ENCODE measurements around the gene JAKMIP3.

The JAKMIP3 gene

GRCh38 chr10:132100091-132100481 lies 34.3 kb downstream of the JAKMIP3 start:
- no peak for DNase-seq

DNA sequence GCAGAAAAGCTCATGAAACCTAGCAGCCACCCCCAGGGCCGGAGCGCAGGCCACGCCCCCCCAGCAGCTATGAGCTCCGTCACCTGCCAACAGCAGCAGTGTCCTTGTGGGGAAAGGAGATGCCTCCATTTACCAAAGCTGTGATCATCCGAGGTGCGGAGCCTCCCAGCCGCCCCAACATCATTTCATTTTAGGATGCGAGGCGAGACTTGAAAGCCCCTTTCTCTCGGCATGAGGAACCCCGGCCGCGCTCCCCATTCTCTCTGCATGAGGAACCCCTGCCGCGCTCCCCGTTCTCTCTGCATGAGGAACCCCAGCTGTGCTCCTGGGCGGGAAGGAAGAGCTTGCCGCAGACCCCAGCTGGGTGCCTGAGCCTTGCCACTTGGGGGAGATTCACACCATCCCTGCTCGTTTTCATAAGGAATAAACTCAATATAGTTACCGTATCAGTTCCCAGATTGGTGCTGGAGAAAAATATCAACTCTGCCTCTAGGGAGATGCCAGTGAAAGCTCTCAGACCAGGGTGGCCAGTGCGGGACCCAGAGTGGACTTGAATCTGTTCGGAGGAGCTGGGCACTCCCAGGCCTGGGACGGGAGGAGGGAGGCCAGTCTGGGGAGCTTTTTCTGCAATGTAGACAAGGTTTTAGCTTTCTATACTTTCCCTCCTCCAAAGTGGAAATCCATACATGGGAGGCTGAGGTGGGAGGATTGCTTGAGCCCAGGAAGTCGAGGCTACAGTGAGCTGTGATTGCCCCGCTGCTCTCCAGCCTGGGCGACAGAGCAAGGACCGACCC lies 35.0 kb downstream of the JAKMIP3 start:
- no peak for DNase-seq

DNA sequence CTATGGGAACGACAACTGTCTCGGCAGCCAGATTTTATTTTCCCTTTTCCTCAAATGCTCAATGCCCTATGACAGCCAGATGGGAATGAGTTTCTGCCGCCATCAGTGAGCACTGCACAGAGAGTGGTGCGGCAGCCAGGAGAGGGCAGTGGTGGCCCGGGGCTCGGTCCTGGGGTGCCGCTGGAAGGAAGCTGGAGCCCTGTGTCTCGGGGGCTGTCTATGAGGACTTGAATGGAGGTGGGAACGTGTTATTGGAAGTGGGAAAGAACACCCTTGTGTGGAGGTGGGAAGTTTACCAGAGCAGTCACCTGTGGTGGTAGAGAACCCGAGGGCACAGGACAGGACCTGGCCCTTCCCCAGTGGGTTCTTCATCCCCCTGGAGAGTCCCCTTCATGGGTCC lies 35.8 kb downstream of the JAKMIP3 start:
- no peak for DNase-seq

- DNase-seq = no peak
Measured at GRCh38 chr10:132102071-132102716, 36.4 kb downstream of the JAKMIP3 start.

DNA sequence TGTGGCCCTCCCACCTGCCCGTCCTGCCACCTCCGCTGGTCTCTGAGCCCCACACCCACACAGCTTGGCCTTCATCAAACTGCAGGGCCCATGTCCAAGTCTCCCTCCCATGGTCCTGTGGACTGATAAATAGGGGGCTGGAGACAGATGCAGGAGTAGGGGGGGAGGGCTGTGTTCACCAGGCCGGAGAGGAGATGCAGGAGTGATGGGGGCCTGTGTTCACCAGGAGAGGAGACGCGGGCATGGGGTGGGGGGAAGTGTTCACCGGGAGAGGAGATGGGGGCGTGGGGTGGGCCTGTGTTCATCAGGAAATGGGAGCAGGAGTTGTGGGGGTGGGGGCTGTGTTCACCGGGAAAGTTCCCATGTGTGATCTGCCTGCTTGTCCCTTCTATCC lies 37.0 kb downstream of the JAKMIP3 start:
- no peak for DNase-seq

DNA sequence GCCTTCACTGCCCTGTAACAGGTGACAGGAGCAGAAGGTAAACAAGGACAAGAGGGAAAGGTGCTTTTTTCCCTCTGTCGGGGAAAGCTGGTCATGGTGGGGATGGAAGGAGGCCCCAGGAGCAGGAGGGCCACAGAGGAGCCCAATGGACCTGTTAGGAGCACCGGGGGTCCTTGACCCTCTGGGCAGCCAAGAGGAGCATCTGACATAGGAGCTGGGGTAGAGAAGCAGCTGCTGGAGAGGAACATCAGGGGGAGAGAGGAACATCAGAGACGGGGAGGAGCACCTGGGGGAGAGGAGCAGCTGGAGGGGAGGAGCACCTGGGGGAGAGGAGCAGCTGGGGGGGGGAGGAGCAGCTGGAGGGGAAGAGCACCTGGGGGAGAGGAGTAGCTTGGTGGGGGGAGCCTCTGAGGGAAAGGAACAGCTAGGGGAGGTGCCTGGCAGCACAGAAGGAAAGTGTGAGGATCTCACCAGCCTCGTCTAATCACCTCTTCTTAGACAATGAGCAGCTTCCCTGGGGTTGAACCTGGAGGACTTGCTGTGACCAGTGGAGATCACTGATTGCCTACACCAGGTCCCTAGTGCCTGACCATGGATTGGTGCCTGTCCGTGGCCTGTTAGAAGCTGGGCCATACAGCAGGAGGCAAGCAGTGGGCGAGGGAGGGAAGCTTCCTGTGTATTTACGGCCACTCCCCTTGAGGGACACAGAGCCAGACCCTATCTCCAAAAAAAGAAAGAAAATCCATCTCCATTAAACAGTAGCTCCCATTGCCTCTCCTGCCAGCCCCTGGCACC lies 37.6 kb downstream of the JAKMIP3 start:
- DNase-seq = no peak

- no peak for DNase-seq
Measured at GRCh38 chr10:132104062-132104461, 38.3 kb downstream of the JAKMIP3 start.

- no peak for DNase-seq
Measured at GRCh38 chr10:132104471-132105301, 38.9 kb downstream of the JAKMIP3 start.

- DNase-seq = no peak
Measured at GRCh38 chr10:132105302-132105995, 39.7 kb downstream of the JAKMIP3 start.

- DNase-seq = no peak
Measured at GRCh38 chr10:132106431-132106830, 40.7 kb downstream of the JAKMIP3 start.

DNA sequence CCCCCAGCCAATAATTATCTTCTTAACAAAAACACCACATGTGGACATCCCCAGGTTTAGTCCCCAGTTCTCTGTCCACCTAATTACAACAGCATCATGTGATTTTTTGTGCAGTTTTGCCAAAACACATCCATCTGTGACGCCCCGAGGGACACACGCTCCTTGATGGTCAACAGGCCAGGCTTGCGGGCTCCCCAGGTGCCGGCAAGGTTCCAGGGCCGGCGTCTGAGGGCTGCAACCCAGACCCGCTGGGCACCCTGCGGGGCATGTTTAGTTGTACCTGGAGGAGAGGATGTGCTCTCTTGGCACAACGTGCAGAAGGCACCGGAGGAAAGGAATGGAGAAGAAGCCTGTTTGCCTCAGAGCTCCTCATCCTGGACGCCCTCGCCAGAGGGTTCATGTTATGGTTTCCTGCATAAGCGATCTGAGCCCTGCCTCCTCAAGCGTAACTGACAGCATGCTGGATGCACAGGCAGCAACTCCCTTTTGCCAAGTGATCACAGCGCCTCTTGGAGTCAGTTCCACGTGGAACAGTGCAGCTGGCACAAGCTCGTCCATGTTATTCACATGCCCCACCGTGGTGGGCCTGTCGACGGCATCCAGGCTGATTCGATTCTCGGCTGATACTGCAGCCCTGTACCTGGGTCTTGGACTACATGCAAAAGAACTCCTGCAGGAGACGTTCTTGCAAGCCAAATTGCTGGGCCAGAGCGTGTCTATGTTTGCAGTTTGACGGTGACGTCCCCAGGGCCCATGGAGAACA lies 41.6 kb downstream of the JAKMIP3 start:
- no peak for DNase-seq

GRCh38 chr10:132107949-132108877 lies 42.5 kb downstream of the JAKMIP3 start:
- no peak for DNase-seq

GRCh38 chr10:132109341-132110110 lies 43.8 kb downstream of the JAKMIP3 start:
- no peak for DNase-seq

GRCh38 chr10:132110111-132110521 lies 44.4 kb downstream of the JAKMIP3 start:
- DNase-seq = no peak

DNA sequence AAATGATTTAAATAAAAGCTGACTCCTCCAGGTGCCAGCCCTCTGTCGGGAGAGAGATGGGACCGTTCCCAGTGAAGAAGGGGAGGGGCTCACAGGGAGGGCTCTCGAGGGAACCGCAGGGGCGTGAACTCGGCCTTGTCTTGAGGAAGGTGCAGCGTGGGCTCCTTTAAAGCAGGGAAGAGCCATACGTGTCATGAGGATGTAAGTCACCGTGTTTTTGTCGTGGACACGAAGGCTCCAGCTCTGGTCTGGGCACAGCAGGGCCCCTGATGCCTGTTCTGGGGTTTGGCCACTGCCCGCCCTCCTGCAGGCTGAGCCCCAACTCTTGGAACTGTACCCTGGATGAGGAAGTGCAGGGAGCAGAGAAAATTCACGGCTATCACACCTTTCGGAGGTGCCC lies 45.0 kb downstream of the JAKMIP3 start:
- DNase-seq = no peak

- DNase-seq = no peak
Measured at GRCh38 chr10:132111121-132111731, 45.5 kb downstream of the JAKMIP3 start.

- DNase-seq = no peak
Measured at GRCh38 chr10:132111871-132112341, 46.2 kb downstream of the JAKMIP3 start.

DNA sequence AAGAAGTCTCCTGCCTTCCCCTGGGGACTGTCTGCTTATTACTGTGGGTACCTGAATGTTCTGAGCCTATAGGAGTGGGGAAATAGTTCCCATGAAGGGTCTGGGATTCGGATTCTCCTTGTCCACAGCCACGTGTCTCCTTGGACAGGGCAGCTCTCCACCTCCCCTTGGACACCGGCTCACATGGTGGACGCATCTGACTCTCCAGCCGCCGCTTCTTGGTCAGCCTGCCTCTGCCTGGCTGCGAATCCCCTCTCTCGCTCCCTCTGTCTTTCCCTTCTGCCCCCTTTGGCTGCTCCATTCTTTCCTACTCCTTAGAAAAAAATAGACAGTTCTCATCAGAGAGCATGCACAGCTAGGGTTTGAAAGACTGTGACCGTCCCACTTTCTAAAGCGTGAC lies 46.9 kb downstream of the JAKMIP3 start:
- no peak for DNase-seq

DNA sequence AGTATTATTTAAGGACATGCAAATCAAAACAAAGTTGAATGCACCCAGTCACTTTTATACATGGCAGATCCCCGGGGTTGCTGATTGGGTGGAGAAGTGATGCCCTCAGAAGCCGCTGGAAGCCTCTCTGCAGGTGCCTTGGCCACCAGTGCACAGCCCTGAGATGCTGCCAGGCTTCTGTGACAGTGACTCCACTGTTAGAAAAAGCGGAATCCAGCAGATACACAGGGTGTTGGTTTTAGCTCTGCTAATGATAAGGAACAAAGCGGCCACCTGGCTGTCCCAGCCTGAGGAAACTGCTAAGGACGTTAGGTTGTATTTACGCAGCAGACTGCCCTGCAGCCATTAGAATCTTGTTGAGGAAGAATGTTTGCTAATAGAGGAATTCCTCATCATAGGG lies 47.5 kb downstream of the JAKMIP3 start:
- DNase-seq = no peak

Measured in GOT3 (cell line).